Measurements from ENCODE around the gene RELL1.
"Not testable (repeated sequence)": the region's sequence is repeated elsewhere in the genome, so short reads cannot be mapped to it uniquely, and the experiment has no call there.

RELL1 gene

DNA sequence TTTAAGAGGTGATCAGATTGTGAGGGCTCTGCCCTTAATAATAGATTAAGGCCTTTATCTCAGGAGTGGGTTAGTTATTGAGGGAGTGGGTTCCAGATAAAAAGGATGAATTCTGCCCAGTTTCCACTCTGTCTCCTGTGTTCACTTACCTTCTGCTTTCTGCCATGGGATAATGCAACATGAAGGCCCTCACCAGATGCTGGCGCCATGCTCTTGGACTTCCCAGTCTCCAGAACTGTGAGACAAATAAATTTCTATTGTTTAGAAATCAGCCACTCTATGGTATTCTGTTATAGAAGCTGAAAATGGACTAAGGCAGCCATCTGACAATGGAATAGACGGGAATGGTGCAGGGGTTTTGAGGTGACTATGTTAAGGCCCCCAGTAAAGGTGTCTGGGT lies 6.9 kb upstream of the RELL1 start:
- no peak for DNase-seq (ENCODE audit: low read depth, low spot score)

DNA sequence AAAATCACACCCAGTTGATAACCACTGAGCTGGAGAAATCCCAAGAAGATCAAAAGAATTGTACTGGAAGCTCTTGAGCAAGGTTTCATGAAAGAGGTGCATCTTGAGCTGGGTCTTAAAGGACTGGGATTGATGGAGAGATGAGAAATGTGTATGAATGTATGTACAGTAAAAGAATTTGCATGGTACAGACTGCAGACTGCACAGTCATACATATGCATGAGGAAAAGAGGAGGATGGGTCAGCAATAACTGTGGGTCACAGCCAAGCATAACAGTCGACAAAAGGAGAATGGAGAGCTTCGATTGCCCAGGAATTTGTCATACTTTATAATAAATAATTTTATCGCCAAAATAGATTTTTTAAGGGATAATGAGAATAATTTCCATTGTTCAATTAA lies 4.8 kb upstream of the RELL1 start:
- no peak for DNase-seq (ENCODE audit: low read depth, low spot score)

- DNase-seq (ENCODE audit: low read depth, low spot score), result no peak
Measured at GRCh38 chr4:37689353-37690095, 3.3 kb upstream of the RELL1 start.

GRCh38 chr4:37687681-37688080 lies 1.5 kb upstream of the RELL1 start:
- no peak for DNase-seq (ENCODE audit: low read depth, low spot score)

DNA sequence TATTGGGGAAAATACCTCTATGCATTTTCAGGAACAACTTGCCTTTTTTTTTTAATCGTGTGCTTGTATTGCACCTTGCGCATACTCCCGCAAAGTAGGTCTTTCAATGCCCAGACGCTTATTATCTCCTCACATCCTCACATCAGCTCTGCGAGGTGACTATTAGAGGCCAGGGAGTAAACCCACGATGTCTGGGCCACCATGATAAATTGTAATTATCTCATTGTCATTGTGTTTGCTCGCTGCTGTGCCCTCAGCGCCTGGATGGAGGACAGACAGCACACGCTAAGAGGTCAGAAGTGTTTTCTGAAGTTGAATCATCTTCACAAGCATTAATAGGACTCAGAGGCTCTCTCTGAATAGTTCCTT lies 1.0 kb upstream of the RELL1 start:
- DNase-seq (ENCODE audit: low read depth, low spot score), result no peak

DNA sequence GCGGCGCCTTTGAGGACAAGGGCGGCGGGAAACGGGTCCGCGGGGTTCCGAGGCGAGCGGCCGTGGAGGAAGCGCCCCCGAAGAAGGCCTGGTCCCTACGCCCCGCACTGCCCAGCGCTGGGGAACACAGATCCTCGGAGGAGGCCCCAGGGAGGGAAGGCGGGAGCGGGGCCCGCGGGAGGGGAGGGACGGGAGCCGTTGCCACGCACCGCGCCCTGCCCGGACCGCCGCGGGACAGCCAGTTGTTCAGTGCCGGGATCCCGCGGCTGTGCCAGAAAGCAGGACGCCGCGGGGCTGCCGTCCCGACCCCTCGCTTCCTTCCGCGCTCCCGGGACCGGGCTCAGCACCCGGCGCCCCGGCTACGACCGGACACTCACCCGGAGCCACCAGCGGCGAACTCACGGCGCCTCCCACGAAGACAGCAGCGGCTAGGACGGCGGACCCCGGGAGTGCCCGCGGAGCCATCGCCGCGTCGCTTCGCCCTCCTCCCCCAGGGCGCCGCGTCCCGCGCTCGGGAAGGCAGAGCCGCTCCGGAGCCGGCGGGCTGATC lies 278 bp downstream of the RELL1 start:
- no peak for DNase-seq (ENCODE audit: low read depth, low spot score)

GRCh38 chr4:37685161-37685822 lies 884 bp downstream of the RELL1 start:
- no peak for DNase-seq (ENCODE audit: low read depth, low spot score)

DNA sequence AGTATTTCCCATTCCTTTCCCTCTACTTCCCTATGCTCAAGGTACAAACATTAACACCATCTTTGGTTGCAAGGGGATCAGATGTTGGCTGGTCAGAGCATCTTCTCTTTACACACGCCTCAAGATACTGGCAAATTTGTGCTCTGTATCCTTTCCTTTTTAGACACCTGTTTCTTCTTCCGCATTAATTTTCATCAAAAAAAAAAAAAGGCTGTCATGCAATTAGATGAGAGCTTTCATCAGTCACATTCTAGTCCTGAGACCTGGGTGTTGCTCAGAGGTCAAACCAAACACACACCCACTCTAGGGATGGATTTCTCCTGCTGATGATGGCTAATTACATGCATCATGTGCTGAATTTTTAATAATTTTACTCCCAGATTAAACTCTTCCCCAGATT lies 2.0 kb downstream of the RELL1 start:
- no peak for DNase-seq (ENCODE audit: low read depth, low spot score)

DNA sequence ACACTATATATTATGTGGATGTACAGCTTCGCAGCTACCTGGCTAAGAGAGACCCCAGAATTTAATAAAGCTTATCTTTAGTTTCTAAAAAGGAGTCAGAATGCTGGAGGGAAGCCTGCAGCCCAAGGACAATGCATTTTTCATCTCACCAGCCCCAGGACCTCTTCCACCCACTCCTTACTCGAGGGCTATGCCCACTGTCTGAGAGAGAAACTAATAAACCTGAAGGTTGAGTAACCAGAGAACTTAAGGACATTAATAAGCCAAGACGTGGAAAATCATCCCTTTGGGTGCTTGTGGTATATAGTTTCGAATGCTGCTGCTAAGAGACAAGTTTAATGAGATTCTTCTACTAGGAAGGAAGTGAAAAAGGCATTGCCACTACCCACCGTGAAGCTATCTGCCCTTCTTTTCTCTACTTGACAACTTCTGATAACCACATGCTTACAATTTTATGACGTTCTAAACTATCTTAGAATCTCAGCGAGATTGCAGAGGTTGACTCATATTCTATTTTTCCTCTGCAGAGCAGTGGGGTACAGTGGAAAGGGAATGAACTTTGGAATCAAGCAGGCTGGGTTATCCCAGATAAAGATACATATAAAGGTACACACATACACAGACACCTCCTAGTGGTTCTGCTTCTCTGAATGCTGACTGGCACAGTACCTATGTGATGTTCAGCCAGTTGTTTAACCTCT lies 3.3 kb downstream of the RELL1 start:
- DNase-seq (ENCODE audit: low read depth, low spot score), result no peak

DNA sequence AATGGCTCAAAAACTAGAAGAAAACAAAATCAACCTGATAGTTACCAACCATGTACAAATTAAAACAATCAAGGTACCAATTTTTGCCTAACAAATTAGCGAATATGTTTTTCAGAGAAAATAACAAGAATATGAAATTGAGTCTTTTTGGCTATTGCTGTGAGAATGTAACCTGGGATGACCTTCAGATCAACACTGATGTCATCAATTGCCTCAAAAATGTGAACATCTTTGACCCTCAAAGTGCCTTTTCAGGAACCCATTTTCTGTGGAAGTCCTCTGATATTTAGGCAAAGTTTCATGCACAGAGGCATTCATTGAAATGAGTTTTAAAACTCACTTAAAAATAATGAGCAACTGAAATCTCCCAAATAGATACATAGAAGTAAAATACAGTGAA lies 6.1 kb downstream of the RELL1 start:
- no peak for DNase-seq (ENCODE audit: low read depth, low spot score)

- no peak for DNase-seq (ENCODE audit: low read depth, low spot score)
Measured at GRCh38 chr4:37679301-37679700, 6.9 kb downstream of the RELL1 start.

DNA sequence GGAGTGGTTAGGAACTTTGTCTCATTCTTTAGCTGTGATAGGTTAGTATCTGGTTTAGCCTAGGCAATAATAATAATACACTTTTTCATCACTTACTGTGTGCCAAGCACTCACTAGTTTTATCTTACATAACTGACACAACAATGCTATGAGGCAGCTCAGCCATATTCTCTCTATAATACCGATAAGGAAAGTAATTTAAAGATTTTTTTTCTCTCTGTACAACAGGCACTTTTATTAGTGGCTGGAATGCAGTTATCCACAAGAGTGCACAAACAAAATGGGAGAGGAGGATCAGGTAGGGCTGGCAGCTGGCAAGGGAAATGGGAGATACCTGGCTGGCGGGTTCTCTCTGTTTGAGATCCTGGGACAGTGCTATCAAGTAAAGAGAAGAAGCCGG lies 7.6 kb downstream of the RELL1 start:
- no peak for DNase-seq (ENCODE audit: low read depth, low spot score)

GRCh38 chr4:37675587-37676290 lies 10.4 kb downstream of the RELL1 start:
- no peak for DNase-seq (ENCODE audit: low read depth, low spot score)

DNA sequence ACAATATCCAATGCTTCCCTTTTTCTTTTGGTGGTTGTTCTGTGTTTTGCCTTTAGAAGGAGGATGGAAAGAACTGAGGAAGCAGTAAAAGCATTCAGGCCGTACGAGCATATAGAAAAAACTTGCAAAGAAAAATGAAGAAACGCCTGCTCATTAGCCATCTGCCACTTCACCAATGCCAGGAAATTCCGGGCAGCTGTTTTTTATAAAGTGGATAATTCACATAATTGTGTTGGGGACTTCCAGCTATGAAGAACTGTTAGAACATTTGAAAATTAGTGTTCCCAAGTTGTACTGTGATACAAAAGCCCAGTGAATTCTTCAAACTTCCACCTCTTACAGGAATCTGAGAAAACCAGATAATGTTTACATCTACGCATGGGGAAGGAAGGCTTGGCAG lies 11.7 kb downstream of the RELL1 start:
- no peak for DNase-seq (ENCODE audit: low read depth, low spot score)

GRCh38 chr4:37673538-37674192 lies 12.5 kb downstream of the RELL1 start:
- DNase-seq (ENCODE audit: low read depth, low spot score), result no peak

GRCh38 chr4:37671072-37671471 lies 15.1 kb downstream of the RELL1 start:
- DNase-seq (ENCODE audit: low read depth, low spot score), result no peak

DNA sequence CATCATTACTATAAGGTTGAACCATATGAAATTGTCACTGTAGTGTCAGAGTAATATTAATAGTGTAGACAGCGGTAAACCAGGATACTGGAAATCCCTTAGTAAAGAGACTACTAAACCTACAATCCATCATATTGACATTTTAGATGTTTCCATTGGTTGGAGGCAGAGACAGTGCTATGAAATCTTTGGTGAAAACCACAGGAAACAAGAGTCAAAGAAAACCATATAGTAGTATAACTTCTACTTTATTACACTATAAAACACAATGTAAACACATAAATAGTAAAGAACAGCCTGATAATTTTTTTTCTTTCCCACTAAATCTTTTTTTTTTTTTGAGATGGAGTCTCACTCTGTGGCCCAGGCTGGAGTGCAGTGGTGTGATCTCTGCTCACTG lies 15.9 kb downstream of the RELL1 start:
- DNase-seq (ENCODE audit: low read depth, low spot score), result no peak

GRCh38 chr4:37669124-37669523 lies 17.1 kb downstream of the RELL1 start:
- DNase-seq (ENCODE audit: low read depth, low spot score), result not testable (repeated sequence)

GRCh38 chr4:37667197-37668100 lies 18.7 kb downstream of the RELL1 start:
- DNase-seq (ENCODE audit: low read depth, low spot score), result no peak

DNA sequence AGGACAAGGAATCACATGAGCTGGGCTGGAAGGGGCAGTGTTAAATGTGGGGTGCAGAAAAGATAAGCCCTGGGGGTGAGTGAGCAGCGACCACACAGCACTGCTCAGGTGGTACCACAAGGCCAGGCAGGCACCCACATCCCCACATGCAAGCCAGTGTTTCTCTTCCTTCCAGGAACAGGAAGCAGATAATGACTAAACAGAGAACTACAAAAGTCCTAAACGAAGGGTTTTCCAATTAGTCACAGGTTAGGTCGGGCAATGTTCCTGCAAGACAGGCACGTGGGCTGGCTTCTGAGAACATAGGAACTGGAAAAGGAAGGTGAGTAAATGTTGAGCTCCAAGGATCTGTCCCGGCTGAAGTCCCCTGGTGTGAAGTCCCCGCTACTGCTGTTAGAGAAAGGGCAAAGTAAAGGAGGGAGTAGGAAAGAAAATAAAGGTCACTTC lies 19.5 kb downstream of the RELL1 start:
- no peak for DNase-seq (ENCODE audit: low read depth, low spot score)
